SH-SY5Y (cell line): ENCODE data around the gene ZNF799.

Experiments used
- GATA2 ChIP-seq: IDR thresholded peaks from 2 replicates; pipeline ENCODE4 v1.6.1; 2011; ENCODE audit warnings: mild to moderate bottlenecking, low read depth, low read length
- GATA3 ChIP-seq: IDR thresholded peaks from 2 replicates; pipeline ENCODE4 v1.6.1; 2011; ENCODE audit warnings: low read depth, mild to moderate bottlenecking, low read length, moderate library complexity

- TF ChIP-seq GATA2 (no peak), GATA3 (no peak)
Measured at GRCh38 chr19:12425236-12425887, 24.3 kb upstream of the ZNF799 start.
